M059J (cell line): Measurements from ENCODE around the gene RUNX2. TPM values are rescaled to one million over a fixed set of nuclear protein-coding genes. Genes with fewer than 3 reads are reported as not detected.

ENCODE experiments used
- DNase-seq: peaks from one replicate; pipeline ENCODE4 v3.0.0-alpha.2; 2012; ENCODE audit warnings: low read depth
- total RNA-seq: library from RNA; depleted of rRNA; stranded (reverse); fragments of >200 nt; shearing (Covaris generic); gene quantifications from 2 replicates; pipeline ENCODE4 v1.2.3, GENCODE V29; 2014

Gene RUNX2
- total RNA-seq, 1 experiment from 2014 or later: 37.2 TPM

DNA sequence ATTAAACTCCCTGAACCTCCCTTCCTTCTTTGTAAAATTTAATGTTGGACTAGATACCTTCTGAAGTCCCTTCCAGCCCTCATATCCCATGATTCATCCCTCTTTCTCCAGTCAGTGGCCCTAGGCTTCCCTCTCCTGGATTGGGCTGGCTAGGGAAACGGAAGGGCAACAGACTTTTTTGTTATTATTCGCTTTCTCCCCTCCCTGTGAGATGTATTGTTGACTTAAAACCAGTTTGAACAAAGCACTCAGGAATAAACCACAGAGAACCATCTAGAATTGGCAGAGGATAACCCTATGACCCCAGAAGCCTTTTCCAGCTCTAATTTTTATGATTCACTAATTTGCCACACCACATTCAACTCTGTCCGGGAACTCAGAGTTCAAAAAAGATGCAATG, 289.3 kb downstream of the RUNX2 start:
- peak; percentile 99 for DNase-seq

GRCh38 chr6:45618259-45618658, 290.1 kb downstream of the RUNX2 start:
- DNase-seq: no peak

- peak; percentile 87 for DNase-seq
These were observed 291.2 kb downstream of the RUNX2 start for GRCh38 chr6:45619211-45619760.

- peak; percentile 97 for DNase-seq
These were observed 291.9 kb downstream of the RUNX2 start for GRCh38 chr6:45619994-45620471.

- no peak for DNase-seq
These were observed 296.1 kb downstream of the RUNX2 start for GRCh38 chr6:45624228-45624627.

GRCh38 chr6:45625191-45625664, 297.1 kb downstream of the RUNX2 start:
- peak; percentile 90 for DNase-seq

DNA sequence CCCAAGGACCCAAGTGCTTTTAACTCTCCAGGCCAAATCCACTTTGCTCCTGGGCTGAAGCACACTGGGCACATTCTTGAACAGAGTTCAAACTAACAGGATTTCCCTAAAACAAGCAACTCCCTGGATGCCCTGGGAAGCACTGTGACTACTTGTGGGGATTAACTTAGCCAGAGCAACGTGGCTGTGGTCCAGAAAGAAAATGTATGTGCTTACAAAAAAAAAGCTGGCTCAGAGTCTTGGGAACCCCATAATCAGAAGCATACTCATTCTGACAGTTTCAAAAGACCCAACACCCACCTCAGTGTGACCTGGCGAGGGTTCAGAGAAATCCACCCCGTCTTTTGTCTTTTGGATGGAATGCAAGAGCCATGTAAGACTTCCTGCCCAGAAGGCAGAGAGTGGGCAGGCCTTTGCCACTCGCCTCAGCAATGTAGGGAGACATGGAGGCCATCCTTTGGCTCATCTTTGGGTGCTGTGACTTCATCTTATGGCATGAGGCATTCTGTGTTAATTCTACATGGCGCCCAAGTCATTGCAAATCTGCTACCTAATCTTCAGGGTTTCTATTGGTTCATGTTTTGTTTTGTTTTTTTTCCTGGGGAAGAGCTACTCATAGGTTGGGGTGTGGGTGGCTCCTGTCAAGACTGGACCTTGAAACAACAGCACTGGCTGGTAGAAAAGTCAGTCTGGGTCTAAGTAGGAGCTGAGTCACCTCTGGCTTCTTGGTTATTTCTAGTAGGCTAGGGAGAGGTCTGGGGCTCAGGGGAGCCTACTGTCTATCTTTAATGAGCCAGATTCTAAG, 298.2 kb downstream of the RUNX2 start:
- peak; percentile 99 for DNase-seq

DNA sequence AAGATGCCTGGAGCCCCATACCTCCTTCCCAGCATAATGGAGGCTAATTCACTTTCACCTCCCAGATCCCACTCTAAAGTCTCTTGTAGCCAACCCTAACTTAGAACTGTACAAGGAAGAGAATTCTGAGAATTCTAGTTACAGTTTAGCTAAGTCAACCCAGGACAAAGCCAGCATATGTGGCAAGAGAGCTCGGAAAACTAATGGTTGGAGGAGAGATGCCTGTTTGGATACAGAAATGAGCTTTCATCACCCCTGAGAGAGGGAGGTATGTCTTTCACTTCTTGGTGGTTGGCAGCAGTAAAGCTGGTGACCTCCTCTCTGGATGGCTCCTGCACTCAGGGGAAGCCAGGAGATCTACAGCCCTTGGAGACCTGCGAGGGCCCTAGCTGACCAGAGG, 302.2 kb downstream of the RUNX2 start:
- no peak for DNase-seq

- DNase-seq: peak; percentile 86
These were observed 302.7 kb downstream of the RUNX2 start for GRCh38 chr6:45630801-45631200.

DNA sequence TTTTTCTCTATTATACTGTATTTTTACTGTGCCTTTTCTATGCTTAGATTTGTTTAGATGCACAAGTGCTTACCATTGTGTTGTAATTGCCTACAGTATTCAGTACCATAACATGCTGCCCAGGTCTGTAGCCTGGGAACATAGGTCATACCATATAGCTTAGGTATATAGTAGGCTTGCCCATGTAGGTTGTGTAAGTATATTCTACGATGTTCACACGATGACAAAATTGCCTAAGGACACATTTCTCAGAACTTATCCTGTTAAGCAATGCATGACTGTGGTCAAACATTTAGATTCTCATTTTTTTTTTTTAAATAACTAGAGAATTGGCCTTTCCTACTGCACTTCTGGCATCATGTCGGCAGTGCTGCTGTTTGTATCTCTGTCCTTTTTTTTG, 303.3 kb downstream of the RUNX2 start:
- DNase-seq: peak; percentile 73

GRCh38 chr6:45633272-45633908, 305.3 kb downstream of the RUNX2 start:
- DNase-seq: no peak

DNA sequence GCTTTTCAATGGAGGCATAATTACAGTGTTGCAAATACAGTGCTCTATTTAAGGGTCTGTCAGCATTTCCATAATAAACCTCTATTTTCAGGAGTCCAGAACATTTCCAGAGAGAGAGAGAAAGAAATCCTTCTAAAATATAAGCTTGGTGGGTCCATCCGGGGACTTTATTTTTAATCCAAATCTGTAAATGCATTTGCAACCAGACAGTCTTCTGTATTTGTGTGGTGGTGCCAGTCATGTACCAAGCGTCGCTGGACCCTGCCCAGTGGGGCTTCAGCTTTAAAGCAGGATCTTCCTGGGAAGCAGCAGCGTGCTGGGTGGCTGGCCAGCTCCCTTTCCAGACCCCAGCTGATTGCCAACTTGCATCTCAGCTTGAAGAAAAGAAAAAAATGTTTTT, 306.1 kb downstream of the RUNX2 start:
- no peak for DNase-seq

GRCh38 chr6:45635284-45635867, 307.2 kb downstream of the RUNX2 start:
- DNase-seq: no peak

DNA sequence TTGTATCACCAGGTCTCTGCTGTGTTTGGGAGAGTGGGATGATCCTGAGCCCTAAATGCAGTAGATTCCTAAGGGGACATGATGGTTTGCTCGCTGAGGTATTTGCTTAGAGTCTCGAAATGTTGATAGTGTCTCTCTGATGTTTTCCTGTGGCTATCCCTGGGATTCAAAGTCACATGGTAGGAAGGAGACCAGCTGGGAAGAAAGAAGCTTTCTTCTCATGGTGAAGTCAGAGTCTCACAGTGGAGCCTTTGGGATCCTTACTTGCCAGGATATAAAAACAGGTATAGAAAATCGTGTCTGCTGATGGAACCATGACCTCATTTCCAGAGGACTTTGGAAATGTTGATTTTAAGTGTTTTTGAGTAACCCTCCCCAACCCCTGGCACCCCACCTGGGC, 308.9 kb downstream of the RUNX2 start:
- DNase-seq: no peak

GRCh38 chr6:45637611-45638257, 309.6 kb downstream of the RUNX2 start:
- DNase-seq: peak; percentile 52

GRCh38 chr6:45640081-45640491, 312.0 kb downstream of the RUNX2 start:
- peak; percentile 88 for DNase-seq

DNA sequence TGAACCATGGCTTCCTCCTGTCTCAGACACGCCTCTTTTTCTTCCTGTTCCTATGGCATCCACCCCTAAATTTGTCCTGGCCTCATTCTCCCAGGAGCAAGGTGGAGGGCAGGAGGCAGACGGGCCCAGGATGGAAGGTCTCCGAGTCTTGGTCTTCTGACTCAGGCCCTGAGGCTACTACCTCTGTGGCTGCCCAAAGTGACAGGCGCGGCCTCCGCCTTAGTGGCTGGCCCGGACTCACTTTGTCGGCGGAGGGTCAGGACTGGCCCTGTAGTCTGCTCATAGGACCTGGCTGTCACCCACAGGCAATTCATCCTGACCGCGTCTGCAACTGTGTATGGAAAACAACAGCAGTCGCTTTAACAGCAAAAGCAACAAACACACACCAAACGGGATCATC, 312.7 kb downstream of the RUNX2 start:
- no peak for DNase-seq

DNA sequence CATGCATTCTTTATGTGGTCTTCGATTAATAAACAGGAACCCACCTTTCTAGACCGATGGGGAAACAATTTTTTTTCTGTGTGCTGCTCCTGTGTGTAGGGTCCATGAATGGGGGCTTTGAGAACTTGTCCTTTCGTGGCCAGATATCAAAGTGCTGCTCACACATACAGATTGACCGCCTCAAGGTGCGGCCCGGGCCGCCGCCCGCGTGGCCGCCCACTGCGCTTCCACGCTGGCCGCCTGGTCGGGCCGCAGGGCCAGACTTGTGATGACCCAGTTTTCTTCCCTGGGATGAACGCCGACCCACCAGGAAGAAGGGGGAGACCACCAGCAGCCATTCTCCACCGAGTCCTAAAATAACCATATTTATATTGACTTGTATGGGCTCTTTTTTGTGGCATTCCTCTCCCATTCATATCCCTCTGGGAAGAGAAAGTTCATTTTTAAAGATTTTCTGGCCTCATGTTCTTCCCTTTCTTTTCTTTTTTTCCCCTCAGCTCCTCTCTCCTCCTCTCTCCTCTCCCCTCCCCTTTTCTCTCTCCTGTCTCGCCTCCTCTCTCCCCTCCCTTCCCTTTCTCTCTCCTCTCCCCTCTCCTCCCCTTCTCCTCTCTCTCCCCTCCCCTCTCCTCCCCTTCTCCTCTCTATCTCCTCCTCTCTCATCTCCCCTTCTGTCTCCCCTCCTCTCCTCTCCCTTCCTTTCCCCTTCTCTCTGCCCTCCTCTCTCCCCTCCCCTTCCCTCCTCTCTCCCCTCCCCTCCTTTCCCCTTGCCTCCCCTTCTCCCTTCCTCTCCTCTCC, 314.4 kb downstream of the RUNX2 start:
- no peak for DNase-seq

DNA sequence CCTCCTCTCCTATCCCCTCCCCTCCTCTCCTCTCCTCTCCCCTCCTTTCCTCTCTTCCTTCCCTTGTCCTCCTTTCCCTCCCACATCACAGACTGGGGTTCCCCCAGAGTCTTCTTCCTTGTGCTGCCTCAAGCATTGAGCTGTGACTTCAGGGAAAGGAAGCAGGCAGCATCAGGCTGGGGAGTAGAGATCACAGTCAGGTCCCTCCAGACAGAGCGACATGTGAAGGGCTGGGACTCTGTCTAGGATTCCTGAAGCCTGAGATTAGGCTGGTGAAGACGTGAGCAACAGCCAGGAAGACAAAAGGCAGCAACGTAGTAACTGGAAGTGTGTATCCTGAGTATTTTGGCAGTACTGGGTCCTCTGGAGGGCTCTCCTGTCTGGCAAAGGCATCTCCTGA, 315.0 kb downstream of the RUNX2 start:
- DNase-seq: no peak

DNA sequence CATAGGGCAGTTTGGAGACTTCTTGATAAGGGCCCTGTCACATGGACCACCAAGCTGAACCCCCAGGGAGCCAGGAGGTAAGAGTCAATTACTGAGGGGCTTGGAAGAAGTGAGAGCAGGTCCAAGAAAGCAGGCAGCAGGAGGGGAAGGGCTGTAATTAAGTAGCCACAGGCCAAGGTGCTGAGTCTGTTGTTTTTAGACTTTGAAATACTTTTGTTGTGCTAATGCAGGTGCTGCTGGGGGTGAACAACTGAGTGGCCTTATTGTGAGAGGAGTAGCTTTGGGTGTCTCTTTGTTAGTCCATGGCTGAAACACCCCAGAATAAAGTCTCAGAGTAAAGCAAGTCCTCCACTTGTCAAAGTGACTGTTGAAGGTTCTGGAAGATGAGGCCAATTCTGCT, 316.6 kb downstream of the RUNX2 start:
- DNase-seq: no peak

- DNase-seq: no peak
These were observed 317.2 kb downstream of the RUNX2 start for GRCh38 chr6:45645302-45645701.
